ENCODE measurements around the gene KRTAP5-2.
"Not testable (repeated sequence)": the region's sequence is repeated elsewhere in the genome, so short reads cannot be mapped to it uniquely, and the experiment has no call there.

KRTAP5-2 gene

GRCh38 chr11:1625541-1625940 is 27.4 kb upstream of the KRTAP5-2 start:
- no peak for DNase-seq

GRCh38 chr11:1624621-1625020 is 26.5 kb upstream of the KRTAP5-2 start:
- DNase-seq = no peak

- no peak for DNase-seq
Measured at GRCh38 chr11:1623716-1624115, 25.6 kb upstream of the KRTAP5-2 start.

GRCh38 chr11:1622086-1622485 is 24.0 kb upstream of the KRTAP5-2 start, which contains the start of gene KRTAP5-4:
Gene KRTAP5-4 (minus strand): TSS chr11:1622138. CDS start chr11:1622093, 45 bp downstream.
- DNase-seq = no peak

- DNase-seq = no peak
Measured at GRCh38 chr11:1619449-1619848, 21.4 kb upstream of the KRTAP5-2 start.

GRCh38 chr11:1618231-1618630 is 20.1 kb upstream of the KRTAP5-2 start:
- DNase-seq = no peak

- no peak for DNase-seq
Measured at GRCh38 chr11:1608363-1608762, 10.3 kb upstream of the KRTAP5-2 start, which contains the start of gene KRTAP5-3. Gene KRTAP5-3 (minus strand): TSS chr11:1608463. CDS start chr11:1608385, 78 bp downstream.

- DNase-seq = not testable (repeated sequence)
Measured at GRCh38 chr11:1607901-1608300, 9.8 kb upstream of the KRTAP5-2 start.

- not testable (repeated sequence) for DNase-seq
Measured at GRCh38 chr11:1607156-1607845, 9.2 kb upstream of the KRTAP5-2 start.

GRCh38 chr11:1605923-1606322 is 7.8 kb upstream of the KRTAP5-2 start:
- not testable (repeated sequence) for DNase-seq

GRCh38 chr11:1604711-1605110 is 6.6 kb upstream of the KRTAP5-2 start:
- DNase-seq = no peak

GRCh38 chr11:1604181-1604580 is 6.1 kb upstream of the KRTAP5-2 start:
- no peak for DNase-seq

GRCh38 chr11:1603629-1604028 is 5.5 kb upstream of the KRTAP5-2 start:
- DNase-seq = no peak

GRCh38 chr11:1601663-1602062 is 3.6 kb upstream of the KRTAP5-2 start:
- DNase-seq = not testable (repeated sequence)

GRCh38 chr11:1600626-1601025 is 2.5 kb upstream of the KRTAP5-2 start:
- no peak for DNase-seq

GRCh38 chr11:1598816-1599215 is 722 bp upstream of the KRTAP5-2 start:
- DNase-seq = no peak

GRCh38 chr11:1598406-1598805 is 312 bp upstream of the KRTAP5-2 start:
- DNase-seq = not testable (repeated sequence)

GRCh38 chr11:1597331-1597993 is 632 bp downstream of the KRTAP5-2 start:
- DNase-seq = no peak

GRCh38 chr11:1596576-1597121 is 1.4 kb downstream of the KRTAP5-2 start:
- DNase-seq = not testable (repeated sequence)

GRCh38 chr11:1595994-1596575 is 2.0 kb downstream of the KRTAP5-2 start:
- not testable (repeated sequence) for DNase-seq

- no peak for DNase-seq
Measured at GRCh38 chr11:1592628-1593027, 5.5 kb downstream of the KRTAP5-2 start.

GRCh38 chr11:1589996-1590395 is 8.1 kb downstream of the KRTAP5-2 start:
- DNase-seq = no peak

GRCh38 chr11:1589191-1589963 is 8.7 kb downstream of the KRTAP5-2 start:
- not testable (repeated sequence) for DNase-seq
